Measurements from ENCODE around the gene NOS1AP. TPM values are rescaled to one million over a fixed set of nuclear protein-coding genes. Genes with fewer than 3 reads are reported as not detected.

Gene NOS1AP
- total and polyA plus RNA-seq, 9 of the 15 experiments (the other 6 are each of a cell fraction or from before 2014, with no cell fraction given) = 0.07 to 1.5 (median 0.22) TPM

- no peak for TF ChIP-seq TRIM25 (IDR thresholded peaks at IDR 0.05; ENCODE audit: borderline replicate concordance)
- TF ChIP-seq SETDB1 (IDR thresholded peaks at IDR 0.05; ENCODE audit: low read length) = no peak
- no peak for TF ChIP-seq ZNF79 (CRISPR knock-in tag; IDR thresholded peaks at IDR 0.05; ENCODE audit: low read depth)
- TF ChIP-seq KLF10 (CRISPR knock-in tag; IDR thresholded peaks at IDR 0.05) = no peak
- TF ChIP-seq KDM1A (IDR thresholded peaks at IDR 0.05) = no peak
- TF ChIP-seq JUND (IDR thresholded peaks at IDR 0.05; ENCODE audit: borderline replicate concordance, low read depth, low read length) = peak; percentile 70; the same call in 1 of the 2 replicates
- TF ChIP-seq JUND (tag; IDR thresholded peaks at IDR 0.05; ENCODE audit: borderline replicate concordance, low read depth, low read length) = peak; percentile 60; the same call in 1 of the 3 replicates
- no peak for TF ChIP-seq CHD4 (IDR thresholded peaks at IDR 0.05; ENCODE audit: insufficient read depth, insufficient replicate concordance, low read depth, low read length, poor library complexity, severe bottlenecking)
- no peak for TF ChIP-seq ZNF263 (CRISPR knock-in tag; IDR thresholded peaks at IDR 0.05; ENCODE audit: borderline replicate concordance)
- TF ChIP-seq DPF2 (IDR thresholded peaks at IDR 0.05) = peak; percentile 63
- TF ChIP-seq YY1 (IDR thresholded peaks at IDR 0.05; ENCODE audit: borderline replicate concordance in 1 of 3, control insufficient read depth in 1 of 3, extremely low read depth in 1 of 3, insufficient read depth in 3 of 3, insufficient read length in 1 of 3, insufficient replicate concordance in 2 of 3, low read depth in 1 of 3, low read length in 2 of 3) = peak in 1 of 3 experiments; percentile 47
- no peak for TF ChIP-seq SRSF1 (IDR thresholded peaks at IDR 0.05; ENCODE audit: low read depth, low read length)
- peak; percentile 61; the same call in 1 of the 2 replicates for TF ChIP-seq JUN (IDR thresholded peaks at IDR 0.05; ENCODE audit: borderline replicate concordance, low read depth, low read length)
- no peak for TF ChIP-seq JUN (CRISPR knock-in tag; IDR thresholded peaks at IDR 0.05; ENCODE audit: borderline replicate concordance)
- no peak for TF ChIP-seq MED1 (CRISPR knock-in tag; IDR thresholded peaks at IDR 0.05; ENCODE audit: borderline replicate concordance)
- peak; percentile 63 for TF ChIP-seq ARID1B (IDR thresholded peaks at IDR 0.05)
- TF ChIP-seq CBX2 (IDR thresholded peaks at IDR 0.05; ENCODE audit: insufficient read depth, low read length, poor library complexity, severe bottlenecking) = no peak
- TF ChIP-seq NR0B1 (IDR thresholded peaks at IDR 0.05; ENCODE audit: partially characterized antibody) = no peak
- 0 out of 2 replicates have a peak, but pooled peaks have one; percentile 38 for TF ChIP-seq ATF6 (CRISPR knock-in tag; IDR thresholded peaks at IDR 0.05)
- peak; percentile 49 for TF ChIP-seq ATF3 (IDR thresholded peaks at IDR 0.05)
- TF ChIP-seq ATF3 (CRISPR knock-in tag; conservative IDR thresholded peaks at IDR 0.05) = no peak
Measured at GRCh38 chr1:162349635-162350330, 280.3 kb downstream of the NOS1AP start (continued).
